Neuronal stem cell (in vitro differentiated cells): ENCODE results near the gene DNMT3L.
"Not testable (repeated sequence)": the region's sequence is repeated elsewhere in the genome, so short reads cannot be mapped to it uniquely, and the experiment has no call there.

ENCODE experiments used
- DNase-seq: peaks from one replicate; pipeline ENCODE4 v3.0.0-alpha.2; 2013; ENCODE audit warnings: low spot score
- H2AFZ ChIP-seq: one replicate; pipeline ENCODE4 v1.6.1; 2013; ENCODE audit warnings: mild to moderate bottlenecking, low read length, inconsistent platforms
- H2AK5ac ChIP-seq: 2 replicates; pipeline ENCODE4 v1.6.1; 2013; ENCODE audit warnings: low read depth, mild to moderate bottlenecking, inconsistent platforms, low read length, moderate library complexity, mixed read lengths
- H2BK120ac ChIP-seq: 2 replicates; pipeline ENCODE4 v1.6.1; 2013; ENCODE audit warnings: low read depth, mild to moderate bottlenecking, inconsistent platforms, low read length, moderate library complexity, mixed read lengths
- H2BK12ac ChIP-seq: one replicate; pipeline ENCODE4 v1.6.1; 2013; ENCODE audit warnings: low read length, inconsistent platforms
- H2BK15ac ChIP-seq: 2 replicates; pipeline ENCODE4 v1.6.1; 2013; ENCODE audit warnings: mild to moderate bottlenecking, low read length, inconsistent platforms, mixed read lengths
- H2BK5ac ChIP-seq: one replicate; pipeline ENCODE4 v1.6.1; 2013; ENCODE audit warnings: inconsistent platforms, mild to moderate bottlenecking, low read length, moderate library complexity
- H3K14ac ChIP-seq: one replicate; pipeline ENCODE4 v1.6.1; 2013; ENCODE audit warnings: low read length, inconsistent platforms
- H3K18ac ChIP-seq: 2 replicates; pipeline ENCODE4 v1.6.1; 2013; ENCODE audit warnings: low read length, inconsistent platforms
- H3K23ac ChIP-seq: 2 replicates; pipeline ENCODE4 v1.6.1; 2013; ENCODE audit warnings: low read depth, mild to moderate bottlenecking, mixed read lengths, low read length, inconsistent platforms; ENCODE audit not compliant: poor library complexity
- H3K27ac ChIP-seq: replicated peaks from 3 replicates; pipeline ENCODE4 v1.5.1; 2013; ENCODE audit warnings: low read length, inconsistent platforms
- H3K27me3 ChIP-seq, 3 experiments: 2 replicates each; pipeline ENCODE4 v1.6.1; 2013; ENCODE audit warnings: low read length in 3 of 3, mild to moderate bottlenecking in 2 of 3, inconsistent platforms in 1 of 3, low read depth in 1 of 3, mixed read lengths in 1 of 3, moderate library complexity in 1 of 3; ENCODE audit not compliant: control insufficient read depth in 3 of 3, insufficient read depth in 3 of 3
- H3K36me3 ChIP-seq, 2 donors: replicated peaks in 1 of 2; 2 replicates each; pipeline ENCODE4 v1.6.1; 2013; ENCODE audit warnings: low read length in 2 of 2; ENCODE audit not compliant: control insufficient read depth in 2 of 2, insufficient read depth in 2 of 2
- H3K4ac ChIP-seq: 2 replicates; pipeline ENCODE4 v1.6.1; 2013; ENCODE audit warnings: inconsistent platforms, mild to moderate bottlenecking, low read length, moderate library complexity
- H3K4me1 ChIP-seq, 2 donors: 1 replicate in 1 of 2; 2 replicates in 1 of 2; pipeline ENCODE4 v1.6.1; 2013; ENCODE audit warnings: low read length in 2 of 2, low read depth in 1 of 2; ENCODE audit not compliant: control insufficient read depth in 2 of 2, insufficient read depth in 1 of 2
- H3K4me2 ChIP-seq: one replicate; pipeline ENCODE4 v1.6.1; 2013; ENCODE audit warnings: mild to moderate bottlenecking, low read length, inconsistent platforms; ENCODE audit not compliant: insufficient read depth, poor library complexity, severe bottlenecking
- H3K4me3 ChIP-seq, 2 donors: 2 replicates each; pipeline ENCODE4 v1.5.1; 2013; ENCODE audit warnings: low read length in 2 of 2, mild to moderate bottlenecking in 2 of 2, inconsistent platforms in 1 of 2, moderate library complexity in 1 of 2
- H3K79me1 ChIP-seq: one replicate; pipeline ENCODE4 v1.6.1; 2013; ENCODE audit warnings: low read depth, mild to moderate bottlenecking, inconsistent platforms, low read length, moderate library complexity
- H3K9ac ChIP-seq: one replicate; pipeline ENCODE4 v1.6.1; 2013; ENCODE audit warnings: mild to moderate bottlenecking, low read depth, low read length, inconsistent platforms; ENCODE audit not compliant: poor library complexity
- H3K9me3 ChIP-seq, 2 donors: replicated peaks in 1 of 2; 2 replicates each; pipeline versions ENCODE3 to v1.6.1; 2013; ENCODE audit warnings: low read length in 2 of 2, mild to moderate bottlenecking in 2 of 2, inconsistent platforms in 1 of 2, low read depth in 1 of 2, mixed read lengths in 1 of 2, moderate library complexity in 1 of 2; ENCODE audit not compliant: control insufficient read depth in 2 of 2, insufficient read depth in 1 of 2
- H4K8ac ChIP-seq: one replicate; pipeline ENCODE4 v1.6.1; 2013; ENCODE audit warnings: low read depth, mild to moderate bottlenecking, inconsistent platforms, low read length, moderate library complexity
- H4K91ac ChIP-seq: one replicate; pipeline ENCODE4 v1.6.1; 2013; ENCODE audit warnings: low read length, low read depth, mild to moderate bottlenecking, inconsistent platforms; ENCODE audit not compliant: poor library complexity
- WGBS, 2 donors: extraction: QIAGEN DNeasy Blood & Tissue Kit; methylation state at CpG; one replicate each; pipeline ENCODE4 v1.1.7; 2013; ENCODE audit warnings: missing lambda C conversion rate in 2 of 2, mixed read lengths in 1 of 2; ENCODE audit not compliant: insufficient read length in 2 of 2, insufficient replicate concordance in 1 of 2; ENCODE audit errors: extremely low coverage in 2 of 2; 5-methylcytosine and 5-hydroxymethylcytosine counted together

The DNMT3L gene

GRCh38 chr21:44283211-44283785 is 21.6 kb upstream of the DNMT3L start:
- not testable (repeated sequence) for H3K36me3 ChIP-seq, H4K8ac ChIP-seq, H2AK5ac ChIP-seq, H3K27ac ChIP-seq, H3K18ac ChIP-seq, H3K4ac ChIP-seq, H2BK15ac ChIP-seq, H3K23ac ChIP-seq, H3K9ac ChIP-seq, H3K79me1 ChIP-seq, H4K91ac ChIP-seq, H2BK120ac ChIP-seq, H2BK5ac ChIP-seq, H3K4me2 ChIP-seq, H3K4me3 ChIP-seq, H3K9me3 ChIP-seq, H3K14ac ChIP-seq, H2BK12ac ChIP-seq, DNase-seq
- H3K27me3 ChIP-seq, result peaks cover 2 to 60% (median 37%) of the 10 kb centered on the region in 3 experiments
- H3K4me1 ChIP-seq, result peaks cover 5 to 14% of the 10 kb centered on the region in 2 donors
- WGBS, 2 donors, result no CpG with 5 or more reads among the region's 11 CpGs
- H2AFZ ChIP-seq, result peak overlapping the region; percentile 61

GRCh38 chr21:44282370-44282769 is 20.7 kb upstream of the DNMT3L start:
- Histone ChIP-seq H2AK5ac (peak overlapping the region; percentile 41), H2BK12ac (peak overlapping the region; percentile 2), H3K4ac (no peak overlapping the region), H2BK15ac (no peak overlapping the region), H2AFZ (no peak overlapping the region), H3K79me1 (no peaks in the 10 kb centered on the region), H3K14ac (peak overlapping the region; percentile 5), H3K18ac (no peak overlapping the region), H2BK5ac (no peak overlapping the region), H4K8ac (no peak overlapping the region), H3K27ac (no peak overlapping the region), H3K4me1 (peaks cover 5 to 11% of the 10 kb centered on the region in 2 donors), H3K4me2 (no peak overlapping the region), H2BK120ac (peak overlapping the region; percentile 2), H4K91ac (no peak overlapping the region), H3K23ac (no peak overlapping the region), H3K27me3 (peaks cover 2 to 51% (median 33%) of the 10 kb centered on the region in 3 experiments), H3K36me3 (no peaks in the 10 kb centered on the region), H3K9me3 (no peaks in the 10 kb centered on the region), H3K9ac (no peak overlapping the region), H3K4me3 (no peak overlapping the region)
- WGBS, 2 donors, result no CpG with 5 or more reads among the region's 9 CpGs
- DNase-seq, result no peak

DNA sequence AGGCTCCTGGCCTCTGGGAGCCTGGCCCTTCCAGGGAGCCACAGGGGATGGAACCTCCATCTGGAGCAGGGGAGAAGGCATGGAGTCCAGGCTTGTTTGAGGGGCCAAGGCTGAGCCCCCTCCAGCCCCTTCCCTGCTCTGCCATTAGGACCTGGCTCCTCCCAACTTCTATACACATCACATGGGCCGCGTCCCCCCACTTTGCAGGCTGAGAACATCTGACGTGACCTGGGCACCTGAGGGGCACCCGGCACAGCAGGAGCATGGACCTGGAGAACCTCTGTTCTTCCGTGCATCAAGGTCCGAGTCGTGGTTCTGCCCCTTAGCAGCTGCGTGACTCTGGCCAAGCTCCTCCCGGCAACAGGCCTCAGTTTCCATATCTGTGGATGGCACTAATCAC is 20.1 kb upstream of the DNMT3L start:
- H3K4me3 ChIP-seq, result peak overlapping the region in 1 of 2 donors; percentile 30
- H3K14ac ChIP-seq, result peak overlapping the region; percentile 5
- H3K23ac ChIP-seq, result no peak overlapping the region
- H2BK15ac ChIP-seq, result peak overlapping the region; percentile 71
- H3K36me3 ChIP-seq, result no peaks in the 10 kb centered on the region
- peak overlapping the region; percentile 2 for H2BK120ac ChIP-seq
- H4K8ac ChIP-seq, result no peak overlapping the region
- no peaks in the 10 kb centered on the region for H3K79me1 ChIP-seq
- peak overlapping the region; percentile 41 for H2AK5ac ChIP-seq
- no peak overlapping the region for H2AFZ ChIP-seq
- H3K9ac ChIP-seq, result no peak overlapping the region
- no peak overlapping the region for H3K27ac ChIP-seq
- H3K4ac ChIP-seq, result peak overlapping the region; percentile 32
- H3K4me2 ChIP-seq, result no peak overlapping the region
- H3K18ac ChIP-seq, result peak overlapping the region; percentile 92
- H2BK12ac ChIP-seq, result no peak overlapping the region
- H3K27me3 ChIP-seq, result peaks cover 2 to 47% (median 33%) of the 10 kb centered on the region in 3 experiments
- H3K4me1 ChIP-seq, result peaks cover 5 to 11% of the 10 kb centered on the region in 2 donors
- WGBS, 2 donors, result no CpG with 5 or more reads among the region's 9 CpGs
- no peak overlapping the region for H2BK5ac ChIP-seq
- no peak overlapping the region for H4K91ac ChIP-seq
- no peaks in the 10 kb centered on the region for H3K9me3 ChIP-seq
- DNase-seq, result no peak

- no peak for DNase-seq
- Histone ChIP-seq H3K18ac (no peak overlapping the region), H3K27ac (no peak overlapping the region), H3K36me3 (no peaks in the 10 kb centered on the region), H2AFZ (no peak overlapping the region), H4K8ac (no peak overlapping the region), H3K9me3 (no peaks in the 10 kb centered on the region), H2BK15ac (no peak overlapping the region), H3K23ac (no peak overlapping the region), H3K4me1 (peaks cover 5% of the 10 kb centered on the region in 2 donors), H3K27me3 (peaks cover 0 to 30% (median 14%) of the 10 kb centered on the region in 3 experiments), H3K4ac (no peak overlapping the region), H3K4me2 (no peak overlapping the region), H2BK5ac (no peak overlapping the region), H4K91ac (no peak overlapping the region), H2BK120ac (no peak overlapping the region), H3K14ac (no peak overlapping the region), H3K4me3 (no peak overlapping the region), H3K79me1 (no peaks in the 10 kb centered on the region), H3K9ac (no peak overlapping the region), H2BK12ac (no peak overlapping the region), H2AK5ac (no peak overlapping the region)
- no CpG with 5 or more reads among the region's 19 CpGs for WGBS, 2 donors
These were observed 17.9 kb upstream of the DNMT3L start for GRCh38 chr21:44279354-44280260.
